CD4-positive, alpha-beta T cell (primary cell): ENCODE data around the gene CALHM6. TPM values are rescaled to one million over a fixed set of nuclear protein-coding genes. Genes with fewer than 3 reads are reported as not detected.

Experiments used
- ATAC-seq: fragments of 200-7000 bp; cut with Tn5 transposase; one replicate; pipeline ENCODE4 v1.10.0; 2022; ENCODE audit warnings: mild to moderate bottlenecking; ENCODE audit not compliant: poor library complexity
- CTCF ChIA-PET: fragments of 350-600 bp; sonication (Branson Sonifier 250); formaldehyde crosslinking; loops from one replicate; lab custom pipeline; 2021; ENCODE audit warnings: antibody characterized with exemption, inconsistent platforms; lab: Charles Lee
- POLR2A ChIA-PET: fragments of 350-600 bp; sonication (Branson Sonifier 250); formaldehyde crosslinking; loops from one replicate; lab custom pipeline; 2021; ENCODE audit warnings: antibody characterized with exemption, inconsistent platforms; lab: Charles Lee
- DNase-seq, 14 experiments: peaks; one replicate each; pipeline ENCODE4 v3.0.0-alpha.2; 2013 to 2020; ENCODE audit warnings: mixed read lengths in 2 of 14
- H3K27ac ChIP-seq, 2 donors: one replicate each; pipeline versions ENCODE4 v1.5.1 to v1.7.0; 2013; ENCODE audit warnings: low read length in 2 of 2, low read depth in 1 of 2, mild to moderate bottlenecking in 1 of 2
- H3K27me3 ChIP-seq, 2 experiments: 1 replicate in 1 of 2; 2 replicates in 1 of 2; pipeline versions ENCODE4 v1.6.1 to v1.7.0; 2013; ENCODE audit warnings: low read length in 2 of 2, control low read depth in 1 of 2, mild to moderate bottlenecking in 1 of 2, moderate library complexity in 1 of 2; ENCODE audit not compliant: insufficient read depth in 2 of 2, control insufficient read depth in 1 of 2
- H3K36me3 ChIP-seq: one replicate; pipeline ENCODE4 v1.6.1; 2013; ENCODE audit warnings: low read length, control low read depth; ENCODE audit not compliant: insufficient read depth
- H3K4me1 ChIP-seq: one replicate; pipeline ENCODE4 v1.6.1; 2013; ENCODE audit warnings: low read length, control low read depth; ENCODE audit not compliant: insufficient read depth
- H3K4me3 ChIP-seq: one replicate; pipeline ENCODE4 v1.5.1; 2013; ENCODE audit warnings: mild to moderate bottlenecking, low read length, moderate library complexity
- H3K9me3 ChIP-seq, 2 experiments: 1 replicate in 1 of 2; 2 replicates in 1 of 2; pipeline versions ENCODE4 v1.6.1 to v1.7.0; 2013; ENCODE audit warnings: low read length in 2 of 2, mild to moderate bottlenecking in 2 of 2, control low read depth in 1 of 2, moderate library complexity in 1 of 2; ENCODE audit not compliant: control insufficient read depth in 1 of 2, insufficient read depth in 1 of 2
- H3K27ac Mint-ChIP-seq: one replicate; pipeline ENCODE4 v1.8.0; 2020; ENCODE audit warnings: mixed read lengths
- H3K27me3 Mint-ChIP-seq: one replicate; pipeline ENCODE4 v1.8.0; 2021; ENCODE audit warnings: mixed read lengths
- H3K36me3 Mint-ChIP-seq: one replicate; pipeline ENCODE4 v1.8.0; 2021; ENCODE audit warnings: low read depth, mixed read lengths
- H3K4me1 Mint-ChIP-seq: one replicate; pipeline ENCODE4 v1.8.0; 2021; ENCODE audit warnings: low read depth, mixed read lengths
- H3K4me3 Mint-ChIP-seq: one replicate; pipeline ENCODE4 v1.8.0; 2020; ENCODE audit warnings: mild to moderate bottlenecking, mixed read lengths
- H3K9me3 Mint-ChIP-seq: one replicate; pipeline ENCODE4 v1.8.0; 2020; ENCODE audit warnings: mixed read lengths
- intact Hi-C, 2 experiments: fragments of 100-400 bp; cut with DNase I in 1 of 2; cut with micrococcal nuclease in 1 of 2; formaldehyde crosslinking; loops; one replicate each; pipeline versions ENCODE4 v1.15.1 to v1.9.0; 2023 to 2025; cut with DNase I, micrococcal nuclease
- total RNA-seq, 174 experiments: library from RNA in 2 of 174; stranded (reverse) in 2 of 174; gene quantifications; one replicate each; pipeline ENCODE4 v1.2.3 and lab custom pipeline; 2021 to 2026
- TF ChIP-seq, protein P1 (sequence below): fragments of 200-600 bp; IDR thresholded peaks from one replicate; pipeline ENCODE4 v1.8.0; 2022; ENCODE audit warnings: antibody characterized with exemption, mild to moderate bottlenecking

Gene CALHM6
- total RNA-seq, 2 experiments from 2014 or later, result 3.0 to 3.1 TPM

DNA sequence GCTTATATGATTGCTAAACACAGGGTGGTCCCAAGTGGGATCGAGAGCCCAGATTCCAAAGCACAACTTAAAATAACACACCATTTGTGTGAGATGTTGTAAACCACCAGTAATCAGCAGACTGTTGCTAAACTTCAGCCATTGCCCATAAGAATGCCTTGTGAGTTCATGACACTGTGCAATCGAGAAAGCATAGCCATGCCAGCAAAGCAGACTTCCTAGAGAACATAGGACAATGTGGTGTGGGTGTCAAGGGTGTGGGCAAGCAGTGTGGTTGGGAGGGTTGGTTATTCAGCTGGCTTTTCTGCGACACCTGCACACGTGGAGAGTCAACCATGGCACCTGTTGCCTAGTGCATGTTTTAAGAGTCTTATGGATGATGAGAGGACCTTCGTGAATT, 16.1 kb upstream of the CALHM6 start:
- Mint-ChIP-seq H3K36me3 (no peaks in the 10 kb centered on the region), H3K27ac (no peak overlapping the region), H3K27me3 (peaks cover 5% of the 10 kb centered on the region), H3K4me3 (no peak overlapping the region), H3K9me3 (no peaks in the 10 kb centered on the region), H3K4me1 (peaks cover 13% of the 10 kb centered on the region)
- Histone ChIP-seq H3K27ac (no peak overlapping the region), H3K9me3 (no peaks in the 10 kb centered on the region), H3K4me3 (no peak overlapping the region), H3K27me3 (no peaks in the 10 kb centered on the region), H3K36me3 (no peaks in the 10 kb centered on the region), H3K4me1 (peaks cover 10% of the 10 kb centered on the region)
- CTCF ChIA-PET, result interaction anchor here (1.8 kb wide), 1 partner anchor 8 kb away, joined by 4 read pairs; no protein-coding TSS in a partner anchor
- intact Hi-C loops, result no loop called here
- ATAC-seq (no peak), DNase-seq (peak in 2 of 14 experiments; percentile 19 to 31)
- TF ChIP-seq, protein P1, sequence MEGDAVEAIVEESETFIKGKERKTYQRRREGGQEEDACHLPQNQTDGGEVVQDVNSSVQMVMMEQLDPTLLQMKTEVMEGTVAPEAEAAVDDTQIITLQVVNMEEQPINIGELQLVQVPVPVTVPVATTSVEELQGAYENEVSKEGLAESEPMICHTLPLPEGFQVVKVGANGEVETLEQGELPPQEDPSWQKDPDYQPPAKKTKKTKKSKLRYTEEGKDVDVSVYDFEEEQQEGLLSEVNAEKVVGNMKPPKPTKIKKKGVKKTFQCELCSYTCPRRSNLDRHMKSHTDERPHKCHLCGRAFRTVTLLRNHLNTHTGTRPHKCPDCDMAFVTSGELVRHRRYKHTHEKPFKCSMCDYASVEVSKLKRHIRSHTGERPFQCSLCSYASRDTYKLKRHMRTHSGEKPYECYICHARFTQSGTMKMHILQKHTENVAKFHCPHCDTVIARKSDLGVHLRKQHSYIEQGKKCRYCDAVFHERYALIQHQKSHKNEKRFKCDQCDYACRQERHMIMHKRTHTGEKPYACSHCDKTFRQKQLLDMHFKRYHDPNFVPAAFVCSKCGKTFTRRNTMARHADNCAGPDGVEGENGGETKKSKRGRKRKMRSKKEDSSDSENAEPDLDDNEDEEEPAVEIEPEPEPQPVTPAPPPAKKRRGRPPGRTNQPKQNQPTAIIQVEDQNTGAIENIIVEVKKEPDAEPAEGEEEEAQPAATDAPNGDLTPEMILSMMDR, result no peak
- POLR2A ChIA-PET, result no interaction called here

DNA sequence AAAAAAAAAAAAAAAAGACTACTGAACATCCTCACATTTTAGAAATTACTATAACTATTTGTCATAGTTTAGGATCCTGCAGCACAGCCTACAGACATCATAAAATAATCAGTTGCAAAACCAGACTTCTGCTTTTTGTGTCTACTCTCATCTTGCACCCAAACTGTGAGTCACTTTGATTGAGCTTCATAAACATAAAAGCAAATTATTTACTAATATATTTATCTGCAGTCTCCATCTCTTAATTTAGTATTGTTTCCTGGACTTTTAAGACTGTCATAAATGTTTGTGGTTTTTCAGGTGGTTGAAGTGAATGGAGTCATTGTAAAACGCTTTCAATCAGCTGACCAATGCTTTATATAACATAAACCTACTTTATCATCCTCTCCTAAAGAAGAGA, 14.8 kb upstream of the CALHM6 start:
- H3K27me3 Mint-ChIP-seq, result peaks cover 7% of the 10 kb centered on the region
- Histone ChIP-seq H3K36me3 (no peaks in the 10 kb centered on the region), H3K9me3 (no peaks in the 10 kb centered on the region), H3K27me3 (no peaks in the 10 kb centered on the region), H3K4me3 (no peak overlapping the region), H3K27ac (no peak overlapping the region), H3K4me1 (peaks cover 10% of the 10 kb centered on the region)
- no peaks in the 10 kb centered on the region for H3K36me3 Mint-ChIP-seq
- H3K9me3 Mint-ChIP-seq, result no peaks in the 10 kb centered on the region
- CTCF ChIA-PET, result interaction anchor here (0.8 to 1.8 kb wide), 2 partner anchors 9 to 12 kb away, joined by 3 to 4 read pairs; no protein-coding TSS in a partner anchor
- TF ChIP-seq, protein P1, result no peak
- POLR2A ChIA-PET, result interaction anchor here (1.0 kb wide), 1 partner anchor 19 kb away, joined by 4 read pairs; no protein-coding TSS in a partner anchor
- no peak for ATAC-seq
- intact Hi-C loops, result no loop called here
- no peak overlapping the region for H3K4me3 Mint-ChIP-seq
- H3K4me1 Mint-ChIP-seq, result peaks cover 13% of the 10 kb centered on the region
- DNase-seq, result peak in 2 of 14 experiments; percentile 38 to 52
- no peak overlapping the region for H3K27ac Mint-ChIP-seq

- Mint-ChIP-seq H3K36me3 (no peaks in the 10 kb centered on the region), H3K9me3 (no peaks in the 10 kb centered on the region), H3K4me3 (no peak overlapping the region), H3K27me3 (peaks cover 9% of the 10 kb centered on the region), H3K27ac (no peak overlapping the region), H3K4me1 (peaks cover 13% of the 10 kb centered on the region)
- H3K27me3 ChIP-seq, result no peaks in the 10 kb centered on the region
- TF ChIP-seq, protein P1, result no peak
- H3K36me3 ChIP-seq, result no peaks in the 10 kb centered on the region
- ChIA-PET POLR2A (no interaction called here), CTCF (interaction anchor here (0.8 to 1.8 kb wide), 2 partner anchors 10 to 12 kb away, joined by 3 to 4 read pairs; no protein-coding TSS in a partner anchor)
- no peaks in the 10 kb centered on the region for H3K9me3 ChIP-seq
- H3K27ac ChIP-seq, result no peak overlapping the region
- peaks cover 10% of the 10 kb centered on the region for H3K4me1 ChIP-seq
- intact Hi-C loops, result no loop called here
- DNase-seq (no peak), ATAC-seq (no peak)
- no peak overlapping the region for H3K4me3 ChIP-seq
These were observed 14.1 kb upstream of the CALHM6 start for GRCh38 chr6:116447052-116447451.
